ENCODE results near the gene MMP19. TPM values are rescaled to one million over a fixed set of nuclear protein-coding genes. Genes with fewer than 3 reads are reported as not detected.

Gene MMP19
- total and polyA plus RNA-seq, 2 of the 4 experiments (the other 2 are of a cell fraction): 9.9 to 34.7 TPM

DNA sequence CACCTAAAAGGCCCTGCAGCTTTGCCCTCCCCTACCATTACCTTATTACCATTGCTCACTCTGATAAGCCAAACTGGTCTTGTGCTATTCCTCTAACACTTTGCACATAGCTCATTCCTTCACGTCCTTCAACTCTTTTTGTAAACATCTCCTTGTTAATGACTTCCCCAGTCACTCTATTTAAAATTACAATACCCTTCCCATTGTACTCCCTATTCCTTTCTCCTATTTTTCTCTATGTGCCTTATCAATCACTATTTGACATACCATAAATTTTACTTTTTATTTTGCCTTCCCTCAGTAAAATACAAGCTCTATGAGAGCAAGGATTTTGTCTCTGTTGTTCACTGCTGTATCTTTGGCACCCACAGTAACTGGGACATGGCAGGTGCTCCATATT lies 30.6 kb downstream of the MMP19 start:
- Histone ChIP-seq H3K27ac (ENCODE audit: insufficient read depth, low read length) (no peak overlapping the region), H3K14ac (replicated peaks; ENCODE audit: low read depth, low read length) (no peak overlapping the region), H4K20me1 (ENCODE audit: insufficient read depth, low read length) (peaks cover 64% of the 10 kb centered on the region), H2BK120ac (ENCODE audit: low read depth, low read length) (no peak overlapping the region), H2AFZ (replicated peaks; ENCODE audit: low read length, poor library complexity) (no peak overlapping the region), H3K4me3 (ENCODE audit: insufficient read depth, low read depth, low read length) (no peak overlapping the region), H3K27me3 (ENCODE audit: control insufficient read depth, insufficient read depth, low read length) (no peaks in the 10 kb centered on the region), H2AK5ac (ENCODE audit: low read depth, low read length) (no peak overlapping the region), H4K5ac (ENCODE audit: low read depth, low read length) (no peak overlapping the region), H2BK20ac (ENCODE audit: low read depth, low read length) (no peak overlapping the region), H3K9me3 (ENCODE audit: control insufficient read depth, insufficient read depth, low read length) (no peaks in the 10 kb centered on the region), H3K9ac (ENCODE audit: low read depth, low read length) (no peak overlapping the region), H2AK9ac (replicated peaks; ENCODE audit: low read depth, low read length, poor library complexity) (no peak overlapping the region), H3K23ac (ENCODE audit: low read depth, low read length) (no peak overlapping the region), H2BK15ac (ENCODE audit: low read depth, low read length) (no peak overlapping the region), H3K18ac (ENCODE audit: low read depth, low read length) (no peak overlapping the region), H4K91ac (ENCODE audit: insufficient read depth, low read depth, low read length) (no peak overlapping the region), H3K79me1 (ENCODE audit: low read depth in 1 of 2, low read length in 2 of 2) (peaks cover 8 to 47% of the 10 kb centered on the region in 2 experiments; a peak in 3 of 4 replicates), H3K4me1 (ENCODE audit: control insufficient read depth, insufficient read depth, low read length) (peaks cover 5% of the 10 kb centered on the region), H3K4ac (ENCODE audit: low read depth, low read length) (no peak overlapping the region), H3K56ac (ENCODE audit: extremely low read depth, insufficient read depth, low read length) (no peak overlapping the region), H2BK5ac (ENCODE audit: low read depth, low read length, poor library complexity, severe bottlenecking) (no peak overlapping the region), H3K9me1 (ENCODE audit: insufficient read depth, low read length) (0 out of 2 replicates have a peak, but pooled peaks cover 3% of the 10 kb centered on the region), H3K4me2 (ENCODE audit: low read depth, low read length) (no peak overlapping the region), H4K8ac (ENCODE audit: low read depth in 2 of 2, low read length in 2 of 2) (no peak overlapping the region), H3K36me3 (ENCODE audit: control insufficient read depth, insufficient read depth, low read length) (peaks cover 15% of the 10 kb centered on the region)
- BruUV-seq (replicated peaks): no TSS peak
- POLR2A ChIA-PET (ENCODE audit: unreplicated experiment): no interaction called here
- DNase-seq: no peak
- TF ChIP-seq BHLHE40 (IDR thresholded peaks at IDR 0.05; ENCODE audit: low read depth, low read length) (no peak), NFE2L2 (IDR thresholded peaks at IDR 0.05; ENCODE audit: low read depth, low read length) (no peak), POLR2A (IDR thresholded peaks at IDR 0.05; ENCODE audit: low read depth, low read length) (no peak), CHD1 (IDR thresholded peaks at IDR 0.05; ENCODE audit: low read depth, low read length) (no peak), MXI1 (IDR thresholded peaks at IDR 0.05; ENCODE audit: borderline replicate concordance, low read depth, low read length) (no peak), MAZ (IDR thresholded peaks at IDR 0.05; ENCODE audit: borderline replicate concordance, low read depth, low read length) (no peak), SMC3 (IDR thresholded peaks at IDR 0.05; ENCODE audit: low read depth, low read length) (no peak), CEBPB (IDR thresholded peaks at IDR 0.05; ENCODE audit: low read depth, low read length) (no peak), RAD21 (IDR thresholded peaks at IDR 0.05; ENCODE audit: low read length) (no peak), FOS (IDR thresholded peaks at IDR 0.05; ENCODE audit: low read depth, low read length) (no peak), RCOR1 (IDR thresholded peaks at IDR 0.05; ENCODE audit: insufficient replicate concordance, low read length) (no peak)
- TF ChIP-seq, protein P1, sequence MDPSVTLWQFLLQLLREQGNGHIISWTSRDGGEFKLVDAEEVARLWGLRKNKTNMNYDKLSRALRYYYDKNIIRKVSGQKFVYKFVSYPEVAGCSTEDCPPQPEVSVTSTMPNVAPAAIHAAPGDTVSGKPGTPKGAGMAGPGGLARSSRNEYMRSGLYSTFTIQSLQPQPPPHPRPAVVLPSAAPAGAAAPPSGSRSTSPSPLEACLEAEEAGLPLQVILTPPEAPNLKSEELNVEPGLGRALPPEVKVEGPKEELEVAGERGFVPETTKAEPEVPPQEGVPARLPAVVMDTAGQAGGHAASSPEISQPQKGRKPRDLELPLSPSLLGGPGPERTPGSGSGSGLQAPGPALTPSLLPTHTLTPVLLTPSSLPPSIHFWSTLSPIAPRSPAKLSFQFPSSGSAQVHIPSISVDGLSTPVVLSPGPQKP (IDR thresholded peaks at IDR 0.05; ENCODE audit: borderline replicate concordance, low read depth, low read length): no peak
- TF ChIP-seq, protein P2, sequence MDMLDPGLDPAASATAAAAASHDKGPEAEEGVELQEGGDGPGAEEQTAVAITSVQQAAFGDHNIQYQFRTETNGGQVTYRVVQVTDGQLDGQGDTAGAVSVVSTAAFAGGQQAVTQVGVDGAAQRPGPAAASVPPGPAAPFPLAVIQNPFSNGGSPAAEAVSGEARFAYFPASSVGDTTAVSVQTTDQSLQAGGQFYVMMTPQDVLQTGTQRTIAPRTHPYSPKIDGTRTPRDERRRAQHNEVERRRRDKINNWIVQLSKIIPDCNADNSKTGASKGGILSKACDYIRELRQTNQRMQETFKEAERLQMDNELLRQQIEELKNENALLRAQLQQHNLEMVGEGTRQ (IDR thresholded peaks at IDR 0.05; ENCODE audit: low read depth, low read length): no peak
- TF ChIP-seq, protein P3, sequence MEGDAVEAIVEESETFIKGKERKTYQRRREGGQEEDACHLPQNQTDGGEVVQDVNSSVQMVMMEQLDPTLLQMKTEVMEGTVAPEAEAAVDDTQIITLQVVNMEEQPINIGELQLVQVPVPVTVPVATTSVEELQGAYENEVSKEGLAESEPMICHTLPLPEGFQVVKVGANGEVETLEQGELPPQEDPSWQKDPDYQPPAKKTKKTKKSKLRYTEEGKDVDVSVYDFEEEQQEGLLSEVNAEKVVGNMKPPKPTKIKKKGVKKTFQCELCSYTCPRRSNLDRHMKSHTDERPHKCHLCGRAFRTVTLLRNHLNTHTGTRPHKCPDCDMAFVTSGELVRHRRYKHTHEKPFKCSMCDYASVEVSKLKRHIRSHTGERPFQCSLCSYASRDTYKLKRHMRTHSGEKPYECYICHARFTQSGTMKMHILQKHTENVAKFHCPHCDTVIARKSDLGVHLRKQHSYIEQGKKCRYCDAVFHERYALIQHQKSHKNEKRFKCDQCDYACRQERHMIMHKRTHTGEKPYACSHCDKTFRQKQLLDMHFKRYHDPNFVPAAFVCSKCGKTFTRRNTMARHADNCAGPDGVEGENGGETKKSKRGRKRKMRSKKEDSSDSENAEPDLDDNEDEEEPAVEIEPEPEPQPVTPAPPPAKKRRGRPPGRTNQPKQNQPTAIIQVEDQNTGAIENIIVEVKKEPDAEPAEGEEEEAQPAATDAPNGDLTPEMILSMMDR (conservative IDR thresholded peaks at IDR 0.05; ENCODE audit: low read depth, low read length): no peak
- intact Hi-C loops (cut with micrococcal nuclease) (loop anchor here (10.0 kb wide), 1 partner anchor 233 kb away; the partner anchor contains the start of gene RPS26), in situ Hi-C loops (cut with MboI; ENCODE audit: low sequenced_read_pairs) (loop anchor here (10.0 kb wide), 1 partner anchor 133 kb away; no protein-coding TSS in a partner anchor), dilution Hi-C loops (cut with HindIII; ENCODE audit: low sequenced_read_pairs, unreplicated experiment) (no loop called here)
- ATAC-seq (ENCODE audit: low read depth): no peak
- WGBS, 2 experiments (ENCODE audit: extremely low coverage in 2 of 2, insufficient read length in 1 of 2): 40% methylated on average over 1 of the region's 1 CpG; no CpG with 5 or more reads in 1 of the 2 experiments
- CTCF ChIA-PET: no interaction called here
